DOHH2 (cell line): Measurements from ENCODE around the gene GRIK2.

ENCODE experiments used
- CTCF ChIP-seq: fragments of 200-600 bp; sonication (generic); IDR thresholded peaks from one replicate; pipeline ENCODE4 v1.5.1; 2014; ENCODE audit warnings: antibody characterized with exemption, mild to moderate bottlenecking, low read depth, low read length; ENCODE audit not compliant: poor library complexity, severe bottlenecking
- EZH2phosphoT487 ChIP-seq: fragments of 200-600 bp; sonication (generic); IDR thresholded peaks from 2 replicates; pipeline ENCODE4 v1.6.1; 2017; ENCODE audit warnings: borderline replicate concordance, mild to moderate bottlenecking, antibody characterized with exemption, low read length, moderate library complexity, mixed read lengths

- TF ChIP-seq CTCF (no peak), EZH2phosphoT487 (no peak)
Measured at GRCh38 chr6:101527467-101527866, 134.0 kb downstream of the GRIK2 start.
